Aorta (tissue), 5 donors: ENCODE data around the gene INKA1. TPM values are rescaled to one million over a fixed set of nuclear protein-coding genes. Genes with fewer than 3 reads are reported as not detected.

Experiments
- ATAC-seq: fragments of 200-7000 bp; cut with Tn5 transposase; one replicate; pipeline ENCODE4 v1.9.1; 2022; ENCODE audit warnings: moderate library complexity; ENCODE audit not compliant: low FRiP score
- DNase-seq, 2 donors: peaks; one replicate each; pipeline ENCODE4 v3.0.0-alpha.2; 2020
- H3K27ac ChIP-seq, 2 donors: one replicate each; pipeline ENCODE4 v1.5.1; 2013; ENCODE audit warnings: low read length in 2 of 2, mild to moderate bottlenecking in 2 of 2, moderate library complexity in 2 of 2, control low read depth in 1 of 2, inconsistent platforms in 1 of 2, low read depth in 1 of 2
- H3K27me3 ChIP-seq, 2 donors: one replicate each; pipeline ENCODE4 v1.6.1; 2013; ENCODE audit warnings: control low read depth in 1 of 2, low read length in 1 of 2, mild to moderate bottlenecking in 1 of 2, moderate library complexity in 1 of 2; ENCODE audit not compliant: insufficient read depth in 2 of 2, control insufficient read depth in 1 of 2
- H3K36me3 ChIP-seq, 2 donors: one replicate each; pipeline ENCODE4 v1.6.1; 2013; ENCODE audit warnings: control low read depth in 1 of 2, low read length in 1 of 2, mild to moderate bottlenecking in 1 of 2; ENCODE audit not compliant: insufficient read depth in 2 of 2, control insufficient read depth in 1 of 2
- H3K4me1 ChIP-seq, 2 donors: one replicate each; pipeline ENCODE4 v1.6.1; 2013; ENCODE audit warnings: low read length in 2 of 2, control low read depth in 1 of 2, mild to moderate bottlenecking in 1 of 2, moderate library complexity in 1 of 2; ENCODE audit not compliant: insufficient read depth in 2 of 2, control insufficient read depth in 1 of 2
- H3K4me3 ChIP-seq, 2 donors: one replicate each; pipeline ENCODE4 v1.5.1; 2013; ENCODE audit warnings: low read length in 2 of 2, control low read depth in 1 of 2, mild to moderate bottlenecking in 1 of 2
- H3K9me3 ChIP-seq: one replicate; pipeline ENCODE4 v1.6.1; 2013; ENCODE audit warnings: mild to moderate bottlenecking, low read length; ENCODE audit not compliant: control insufficient read depth
- WGBS, 2 donors: extraction: QIAGEN DNeasy Blood & Tissue Kit; methylation state at CpG; one replicate each; pipeline ENCODE4 v1.1.7; 2013; 5-methylcytosine and 5-hydroxymethylcytosine counted together
- intact Hi-C, 2 donors: fragments of 100-400 bp; cut with DNase I; formaldehyde crosslinking; loops; one replicate each; pipeline versions ENCODE4 v1.14.2 to v1.15.0; 2022
- polyA plus RNA-seq, 2 donors: library from polyadenylated mRNA; stranded (reverse); fragments of 200-250 nt; gene quantifications; one replicate each; pipeline ENCODE4 v1.2.3, GENCODE V29; 2013
- total RNA-seq, 2 donors: library from RNA; stranded (reverse); fragmentation: NEBNext Ultra II Directional; extraction: Animal tissue kit (Norgen Biotek cat#: 25700); gene quantifications; one replicate each; pipeline ENCODE4 v1.2.1, GENCODE V29; 2021
- donor health status: healthy with polysubstance abuse.
- donor health status: Bipolar disorder and iron deficiency.
- donor health status: DM: no; HTN: no; CAD: no.
- donor health status: DM: no; HTN: no; CAD: no.
- donor health status: DM: yes; HTN: yes; CAD: no.

The INKA1 gene
- total and polyA plus RNA-seq, 4 donors, result 5.5 to 12.2 (median 10.5) TPM

- 91 to 93% methylated on average over 2 of the region's 2 CpGs for WGBS, 2 donors
- no peak for DNase-seq
- no peaks in the 10 kb centered on the region for H3K4me1 ChIP-seq
- H3K4me3 ChIP-seq, result no peak overlapping the region
- no peak for ATAC-seq
- intact Hi-C loops, result loop anchor here in 1 of 2 donors (5.0 kb wide), 1 partner anchor 106 kb away; no protein-coding TSS in a partner anchor
- no peaks in the 10 kb centered on the region for H3K36me3 ChIP-seq
- H3K9me3 ChIP-seq, result no peaks in the 10 kb centered on the region
- no peaks in the 10 kb centered on the region for H3K27me3 ChIP-seq
- no peak overlapping the region for H3K27ac ChIP-seq
Observed at GRCh38 chr3:49801160-49801559, 1.9 kb upstream of the INKA1 start.

GRCh38 chr3:49803465-49804140, 542 bp downstream of the INKA1 start:
- Histone ChIP-seq H3K4me3 (peak overlapping the region; percentile 51 to 57), H3K36me3 (no peaks in the 10 kb centered on the region), H3K9me3 (no peaks in the 10 kb centered on the region), H3K27me3 (no peaks in the 10 kb centered on the region), H3K27ac (peak overlapping the region in 1 of 2 donors; percentile 68), H3K4me1 (no peaks in the 10 kb centered on the region)
- peak; percentile 19 for ATAC-seq
- peak; percentile 67 to 78 for DNase-seq
- WGBS, 2 donors, result 1% methylated on average over 33 to 41 of the region's 41 CpGs
- intact Hi-C loops, result loop anchor here (2.0 to 5.0 kb wide), 3 partner anchors 35 to 104 kb away; partner anchors contain the start of gene MST1R (in 1 of the 2)

DNA sequence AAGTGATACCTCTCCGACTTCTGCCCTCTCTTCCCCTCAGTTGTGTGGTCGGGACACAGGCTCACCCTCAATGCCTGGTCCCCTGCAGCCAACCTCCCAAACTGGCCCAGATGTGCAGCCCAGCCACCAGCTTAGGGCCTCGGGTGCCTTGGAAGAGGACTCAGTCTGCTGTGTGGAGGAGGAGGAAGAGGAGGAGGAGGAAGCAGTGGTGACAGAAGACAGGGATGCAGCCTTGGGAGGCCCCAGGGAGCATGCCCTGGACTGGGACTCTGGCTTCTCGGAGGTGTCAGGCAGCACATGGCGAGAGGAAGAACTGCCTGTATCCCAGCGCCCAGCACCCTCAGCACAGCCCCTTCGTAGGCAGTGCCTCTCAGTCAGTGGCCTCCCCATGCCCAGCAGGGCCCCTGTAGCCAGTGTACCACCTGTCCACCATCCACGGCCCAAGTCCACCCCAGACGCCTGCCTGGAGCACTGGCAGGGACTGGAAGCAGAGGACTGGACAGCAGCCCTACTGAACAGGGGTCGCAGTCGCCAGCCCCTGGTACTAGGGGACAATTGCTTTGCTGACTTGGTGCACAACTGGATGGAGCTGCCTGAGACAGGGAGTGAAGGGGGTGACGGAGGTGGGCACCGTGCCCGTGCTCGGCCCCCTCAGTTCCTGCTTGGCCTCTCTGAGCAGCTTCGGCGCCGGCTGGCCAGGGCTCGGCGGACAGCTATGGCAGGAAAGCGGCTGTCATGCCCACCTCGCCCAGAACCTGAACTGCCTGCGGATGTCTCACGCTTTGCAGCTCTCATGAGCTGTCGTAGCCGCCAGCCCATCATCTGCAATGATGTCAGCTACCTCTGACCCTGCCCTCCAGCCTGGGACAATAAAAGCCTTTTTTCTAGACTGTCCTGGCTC, 1.3 kb downstream of the INKA1 start:
- Histone ChIP-seq H3K9me3 (no peaks in the 10 kb centered on the region), H3K4me1 (no peaks in the 10 kb centered on the region), H3K27ac (peak overlapping the region in 1 of 2 donors; percentile 73), H3K4me3 (peak overlapping the region in 1 of 2 donors; percentile 51), H3K27me3 (no peaks in the 10 kb centered on the region), H3K36me3 (peaks cover 0 to 1% of the 10 kb centered on the region in 2 donors)
- 49 to 54% methylated on average over 21 to 26 of the region's 26 CpGs for WGBS, 2 donors
- intact Hi-C loops, result loop anchor here in 1 of 2 donors (5.0 kb wide), 1 partner anchor 103 kb away; no protein-coding TSS in a partner anchor
- peak in 1 of 2 donors; percentile 76 for DNase-seq
- ATAC-seq, result no peak

DNA sequence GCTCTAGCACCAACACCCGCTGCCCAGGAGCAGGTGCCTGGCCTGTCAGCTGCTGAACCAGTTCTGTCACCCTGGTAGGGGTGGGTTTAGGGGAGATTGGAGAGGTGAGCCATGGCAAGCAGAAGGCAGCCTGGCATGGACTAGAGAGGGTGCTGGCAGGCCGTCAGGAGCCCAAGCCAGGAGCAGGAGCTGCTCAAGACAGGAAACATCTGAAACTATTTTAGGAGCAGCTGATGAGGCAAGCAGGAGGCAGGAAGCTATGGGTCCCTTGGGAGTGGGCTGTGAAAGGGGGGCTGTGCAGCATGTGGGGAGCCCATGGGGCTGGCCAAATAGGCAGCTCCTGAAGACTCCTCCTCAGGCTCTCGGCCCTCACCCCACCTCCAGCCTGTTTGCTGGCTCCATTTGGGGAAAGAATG, 2.3 kb downstream of the INKA1 start:
- 2 to 5% methylated on average over 3 of the region's 3 CpGs for WGBS, 2 donors
- Histone ChIP-seq H3K36me3 (peaks cover 0 to 1% of the 10 kb centered on the region in 2 donors), H3K27me3 (no peaks in the 10 kb centered on the region), H3K4me3 (no peak overlapping the region), H3K4me1 (no peaks in the 10 kb centered on the region), H3K27ac (peak overlapping the region; percentile 50 to 84), H3K9me3 (no peaks in the 10 kb centered on the region)
- ATAC-seq (peak; percentile 63), DNase-seq (peak; percentile 93)
- intact Hi-C loops, result no loop called here

GRCh38 chr3:49805897-49806701, 3.0 kb downstream of the INKA1 start:
- Histone ChIP-seq H3K4me3 (no peak overlapping the region), H3K9me3 (no peaks in the 10 kb centered on the region), H3K4me1 (no peaks in the 10 kb centered on the region), H3K36me3 (peaks cover 0 to 1% of the 10 kb centered on the region in 2 donors), H3K27ac (peak overlapping the region; percentile 50 to 84), H3K27me3 (no peaks in the 10 kb centered on the region)
- WGBS, 2 donors, result 52 to 59% methylated on average over 11 of the region's 11 CpGs
- no peak for ATAC-seq
- peak; percentile 65 to 75 for DNase-seq
- intact Hi-C loops, result no loop called here

DNA sequence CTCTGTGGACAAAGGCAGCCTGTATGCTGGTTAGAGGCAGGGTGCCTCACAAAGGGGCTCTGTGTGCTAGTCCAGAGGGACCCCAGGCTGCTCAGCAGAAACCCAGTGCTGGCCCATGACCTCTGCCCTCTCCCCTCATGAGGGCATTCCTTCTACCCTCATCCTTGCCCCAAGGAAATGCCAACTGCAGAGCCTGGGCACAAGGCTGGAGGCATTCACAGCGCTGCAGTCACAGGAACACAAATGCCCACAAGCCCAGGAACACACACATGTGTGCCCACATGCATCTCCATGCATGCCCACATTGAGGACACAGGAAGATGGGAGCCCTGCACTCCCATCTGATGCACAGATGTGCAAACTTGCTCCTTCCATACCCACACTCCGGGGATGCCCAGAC, 3.8 kb downstream of the INKA1 start:
- intact Hi-C loops, result no loop called here
- no peak overlapping the region for H3K27ac ChIP-seq

DNA sequence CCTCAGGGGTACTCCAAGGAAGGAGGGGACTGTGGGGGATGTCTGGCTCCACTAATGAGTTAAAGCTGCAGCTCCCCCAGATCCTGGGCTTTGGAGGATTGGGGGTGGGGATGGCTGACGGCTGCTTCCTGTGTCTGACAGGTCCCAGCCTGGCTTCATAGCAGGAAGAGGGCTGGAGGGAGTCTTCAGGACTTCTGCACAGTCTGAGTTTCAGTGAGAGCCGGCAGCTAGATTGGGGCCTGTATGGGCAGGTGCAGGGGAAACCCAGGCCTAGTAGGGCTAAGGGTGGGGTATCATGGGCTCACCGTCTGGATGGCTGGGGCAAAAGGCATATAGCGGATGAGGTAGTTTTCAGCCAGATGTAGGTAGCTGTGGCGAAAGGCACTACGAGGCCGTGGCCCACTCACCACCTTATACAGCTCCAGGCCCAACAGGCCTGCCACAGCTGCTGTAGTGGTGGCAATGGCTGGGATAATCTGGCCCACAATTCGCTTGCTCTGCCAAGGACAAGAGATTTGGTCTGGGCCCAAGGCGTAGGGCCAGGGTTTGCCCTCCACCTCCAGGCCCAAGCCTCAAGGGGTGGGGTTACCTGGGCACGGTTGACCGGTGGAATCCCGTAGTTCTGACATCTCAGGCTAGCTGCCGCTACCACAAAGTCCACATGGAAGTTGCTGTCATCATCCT, 4.5 kb downstream of the INKA1 start:
- H3K27me3 ChIP-seq, result no peaks in the 10 kb centered on the region
- no peaks in the 10 kb centered on the region for H3K9me3 ChIP-seq
- ATAC-seq, result no peak
- H3K27ac ChIP-seq, result no peak overlapping the region
- DNase-seq, result no peak
- H3K4me1 ChIP-seq, result no peaks in the 10 kb centered on the region
- peaks cover 0 to 1% of the 10 kb centered on the region in 2 donors for H3K36me3 ChIP-seq
- 83 to 86% methylated on average over 13 of the region's 13 CpGs for WGBS, 2 donors
- intact Hi-C loops, result no loop called here
- H3K4me3 ChIP-seq, result no peak overlapping the region

More for the DNA sequence above, 3.8 kb downstream of the INKA1 start:
- ATAC-seq, result no peak
- WGBS, 2 donors, result 94 to 95% methylated on average over 2 of the region's 2 CpGs
- no peak overlapping the region for H3K4me3 ChIP-seq
- no peaks in the 10 kb centered on the region for H3K27me3 ChIP-seq
- no peak for DNase-seq
- no peaks in the 10 kb centered on the region for H3K9me3 ChIP-seq
- H3K4me1 ChIP-seq, result no peaks in the 10 kb centered on the region
- peaks cover 0 to 1% of the 10 kb centered on the region in 2 donors for H3K36me3 ChIP-seq
